Glutamatergic neuron (in vitro differentiated cells): Measurements from ENCODE around the gene CASP8AP2. TPM values are rescaled to one million over a fixed set of nuclear protein-coding genes. Genes with fewer than 3 reads are reported as not detected.

ENCODE experiments used
- DNase-seq: peaks from one replicate; pipeline ENCODE4 v3.0.0; 2022
- H3K27ac Mint-ChIP-seq: one replicate; pipeline ENCODE4 v1.8.0; 2020; ENCODE audit warnings: mild to moderate bottlenecking, mixed read lengths, inconsistent platforms; ENCODE audit not compliant: unreplicated experiment
- H3K27me3 Mint-ChIP-seq: one replicate; pipeline ENCODE4 v1.8.0; 2020; ENCODE audit warnings: mild to moderate bottlenecking, moderate library complexity, mixed read lengths, inconsistent platforms; ENCODE audit not compliant: unreplicated experiment
- H3K36me3 Mint-ChIP-seq: one replicate; pipeline ENCODE4 v1.8.0; 2020; ENCODE audit warnings: mild to moderate bottlenecking, mixed read lengths, inconsistent platforms; ENCODE audit not compliant: unreplicated experiment
- H3K4me1 Mint-ChIP-seq: one replicate; pipeline ENCODE4 v1.8.0; 2020; ENCODE audit warnings: mild to moderate bottlenecking, low read depth, mixed read lengths, inconsistent platforms; ENCODE audit not compliant: unreplicated experiment
- H3K4me3 Mint-ChIP-seq: one replicate; pipeline ENCODE4 v1.8.0; 2020; ENCODE audit warnings: mild to moderate bottlenecking, mixed read lengths, inconsistent platforms; ENCODE audit not compliant: unreplicated experiment
- H3K9me3 Mint-ChIP-seq: one replicate; pipeline ENCODE4 v1.8.0; 2020; ENCODE audit warnings: mild to moderate bottlenecking, moderate library complexity, mixed read lengths, inconsistent platforms; ENCODE audit not compliant: unreplicated experiment
- CTCF ChIP-seq: fragments of 200-600 bp; sonication (generic); IDR thresholded peaks from one replicate; pipeline ENCODE4 v1.5.0; 2021; ENCODE audit not compliant: partially characterized antibody, unreplicated experiment
- total RNA-seq: library from RNA; stranded (reverse); fragmentation: NEBNext Ultra II Directional; extraction: Animal tissue kit (Norgen Biotek cat#: 25700); gene quantifications from one replicate; pipeline ENCODE4 v1.2.1, GENCODE V29; 2021; ENCODE audit not compliant: unreplicated experiment

CASP8AP2 gene
- total RNA-seq, 1 donor from 2014 or later = 20.3 TPM

GRCh38 chr6:89793586-89793985, 36.1 kb upstream of the CASP8AP2 start:
- Mint-ChIP-seq H3K36me3 (no peaks in the 10 kb centered on the region), H3K27me3 (no peaks in the 10 kb centered on the region), H3K9me3 (peaks cover 3% of the 10 kb centered on the region), H3K4me3 (no peak overlapping the region), H3K27ac (no peak overlapping the region), H3K4me1 (peaks cover 10% of the 10 kb centered on the region)
- no peak for TF ChIP-seq CTCF
- no peak for DNase-seq

GRCh38 chr6:89794324-89794723, 35.4 kb upstream of the CASP8AP2 start:
- DNase-seq = no peak
- no peaks in the 10 kb centered on the region for H3K36me3 Mint-ChIP-seq
- peaks cover 10% of the 10 kb centered on the region for H3K4me1 Mint-ChIP-seq
- peak overlapping the region; percentile 7 for H3K27ac Mint-ChIP-seq
- no peak for TF ChIP-seq CTCF
- H3K4me3 Mint-ChIP-seq = no peak overlapping the region
- H3K9me3 Mint-ChIP-seq = peaks cover 3% of the 10 kb centered on the region
- no peaks in the 10 kb centered on the region for H3K27me3 Mint-ChIP-seq

- TF ChIP-seq CTCF = no peak
- H3K27me3 Mint-ChIP-seq = no peaks in the 10 kb centered on the region
- H3K4me1 Mint-ChIP-seq = peaks cover 10% of the 10 kb centered on the region
- no peak overlapping the region for H3K27ac Mint-ChIP-seq
- H3K4me3 Mint-ChIP-seq = no peak overlapping the region
- no peak for DNase-seq
- H3K36me3 Mint-ChIP-seq = no peaks in the 10 kb centered on the region
- H3K9me3 Mint-ChIP-seq = peaks cover 3% of the 10 kb centered on the region
Measured at GRCh38 chr6:89797317-89797716, 32.4 kb upstream of the CASP8AP2 start.

GRCh38 chr6:89799096-89799495, 30.6 kb upstream of the CASP8AP2 start:
- no peak overlapping the region for H3K4me3 Mint-ChIP-seq
- peaks cover 3% of the 10 kb centered on the region for H3K9me3 Mint-ChIP-seq
- H3K36me3 Mint-ChIP-seq = no peaks in the 10 kb centered on the region
- peaks cover 5% of the 10 kb centered on the region for H3K4me1 Mint-ChIP-seq
- H3K27me3 Mint-ChIP-seq = no peaks in the 10 kb centered on the region
- no peak overlapping the region for H3K27ac Mint-ChIP-seq
- no peak for DNase-seq
- no peak for TF ChIP-seq CTCF

GRCh38 chr6:89799756-89800155, 29.9 kb upstream of the CASP8AP2 start:
- Mint-ChIP-seq H3K4me3 (no peak overlapping the region), H3K27me3 (no peaks in the 10 kb centered on the region), H3K9me3 (peaks cover 3% of the 10 kb centered on the region), H3K27ac (no peak overlapping the region), H3K36me3 (no peaks in the 10 kb centered on the region), H3K4me1 (peaks cover 4% of the 10 kb centered on the region)
- no peak for DNase-seq
- TF ChIP-seq CTCF = no peak
